ENCODE measurements around the gene WNT8B. TPM values are rescaled to one million over a fixed set of nuclear protein-coding genes. Genes with fewer than 3 reads are reported as not detected.

The WNT8B gene
- polyA plus RNA-seq, 2 donors, result not detected

GRCh38 chr10:100509241-100509840, 46.5 kb downstream of the WNT8B start:
- peaks cover 0 to 5% of the 10 kb centered on the region in 2 donors for H3K4me1 ChIP-seq (ENCODE audit: control insufficient read depth in 2 of 2, insufficient read depth in 2 of 2, low read length in 1 of 2)
- H3K9me3 ChIP-seq (ENCODE audit: control insufficient read depth in 2 of 2, insufficient read depth in 1 of 2, low read depth in 1 of 2, low read length in 1 of 2), result no peaks in the 10 kb centered on the region
- 67 to 76% methylated on average over 8 of the region's 8 CpGs for WGBS, 2 donors
- H3K4me3 ChIP-seq (ENCODE audit: low read depth in 1 of 2, low read length in 2 of 2), result no peak overlapping the region
- H3K27me3 ChIP-seq (ENCODE audit: control insufficient read depth in 1 of 2, insufficient read depth in 2 of 2, low read length in 2 of 2), result no peaks in the 10 kb centered on the region
- H3K36me3 ChIP-seq (ENCODE audit: control insufficient read depth in 2 of 2, insufficient read depth in 2 of 2, low read length in 1 of 2), result peaks cover 0 to 20% of the 10 kb centered on the region in 2 donors
- no peak overlapping the region for H3K27ac ChIP-seq (ENCODE audit: low read depth in 2 of 2, low read length in 1 of 2)

DNA sequence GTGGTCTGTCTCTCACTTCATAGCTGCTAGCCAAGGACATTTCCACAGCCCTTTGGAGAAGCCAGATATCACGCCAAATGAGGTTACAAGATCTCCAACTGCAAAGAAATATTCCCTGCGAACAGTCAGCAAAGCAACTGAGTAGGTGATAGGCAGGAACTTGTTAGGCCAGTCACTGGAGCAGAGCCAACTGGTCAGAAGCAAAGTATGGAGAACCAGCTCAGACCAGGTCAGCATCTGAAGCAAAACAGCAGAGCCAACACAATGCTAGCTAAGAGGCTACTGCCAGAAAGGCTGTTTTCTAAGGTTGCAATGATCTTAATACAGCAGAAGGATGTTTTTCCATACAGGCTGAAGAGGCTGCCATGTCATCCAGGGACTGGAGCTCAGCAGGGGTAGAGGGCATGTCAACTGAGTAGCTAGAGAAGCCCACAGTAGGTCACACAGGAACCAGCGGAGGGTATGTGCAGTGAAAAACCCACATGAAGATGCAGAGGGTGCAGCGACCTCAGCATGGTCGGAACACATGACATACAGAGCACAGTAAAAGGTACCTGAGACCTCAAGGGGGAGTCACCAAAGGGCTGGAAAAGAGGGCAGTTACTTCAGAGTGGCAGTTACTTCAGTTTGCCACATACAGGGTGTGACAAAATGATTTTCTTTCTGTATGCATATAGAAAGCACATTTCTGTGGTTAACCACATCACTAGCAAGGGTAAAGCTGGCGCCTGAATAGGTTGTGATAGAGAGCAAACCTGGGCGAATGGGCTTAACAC, 47.9 kb downstream of the WNT8B start:
- 80 to 81% methylated on average over 7 of the region's 7 CpGs for WGBS, 2 donors
- H3K27ac ChIP-seq (ENCODE audit: low read depth in 2 of 2, low read length in 1 of 2), result no peak overlapping the region
- H3K9me3 ChIP-seq (ENCODE audit: control insufficient read depth in 2 of 2, insufficient read depth in 1 of 2, low read depth in 1 of 2, low read length in 1 of 2), result no peaks in the 10 kb centered on the region
- no peaks in the 10 kb centered on the region for H3K27me3 ChIP-seq (ENCODE audit: control insufficient read depth in 1 of 2, insufficient read depth in 2 of 2, low read length in 2 of 2)
- H3K36me3 ChIP-seq (ENCODE audit: control insufficient read depth in 2 of 2, insufficient read depth in 2 of 2, low read length in 1 of 2), result peaks cover 2 to 15% of the 10 kb centered on the region in 2 donors
- H3K4me1 ChIP-seq (ENCODE audit: control insufficient read depth in 2 of 2, insufficient read depth in 2 of 2, low read length in 1 of 2), result peaks cover 0 to 5% of the 10 kb centered on the region in 2 donors
- no peak overlapping the region for H3K4me3 ChIP-seq (ENCODE audit: low read depth in 1 of 2, low read length in 2 of 2)

DNA sequence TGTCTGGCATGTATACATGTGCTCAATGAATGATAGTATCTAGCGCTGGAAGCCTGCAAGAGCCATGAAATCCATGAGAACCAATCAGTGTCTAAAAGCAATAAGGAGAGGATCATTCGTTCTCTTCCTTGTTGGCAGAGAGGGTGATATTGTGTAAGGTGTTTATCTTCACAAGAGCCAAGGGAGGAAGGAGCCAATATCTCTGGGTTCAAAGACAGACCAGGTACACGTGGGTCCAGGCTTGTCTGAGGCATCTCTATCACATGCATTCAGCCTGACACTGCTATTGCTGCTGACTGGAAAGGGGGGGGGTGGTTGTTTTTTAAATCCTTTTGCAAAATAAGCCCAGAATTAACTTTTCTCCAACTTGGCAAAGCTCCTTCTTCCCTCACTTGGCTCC, 52.8 kb downstream of the WNT8B start:
- Histone ChIP-seq H3K9me3 (ENCODE audit: control insufficient read depth in 2 of 2, insufficient read depth in 1 of 2, low read depth in 1 of 2, low read length in 1 of 2) (no peaks in the 10 kb centered on the region), H3K27ac (ENCODE audit: low read depth in 2 of 2, low read length in 1 of 2) (no peak overlapping the region), H3K4me1 (ENCODE audit: control insufficient read depth in 2 of 2, insufficient read depth in 2 of 2, low read length in 1 of 2) (peaks cover 0 to 5% of the 10 kb centered on the region in 2 donors), H3K4me3 (ENCODE audit: low read depth in 1 of 2, low read length in 2 of 2) (no peak overlapping the region), H3K27me3 (ENCODE audit: control insufficient read depth in 1 of 2, insufficient read depth in 2 of 2, low read length in 2 of 2) (no peaks in the 10 kb centered on the region), H3K36me3 (ENCODE audit: control insufficient read depth in 2 of 2, insufficient read depth in 2 of 2, low read length in 1 of 2) (peaks cover 3 to 4% of the 10 kb centered on the region in 2 donors)
- 60 to 63% methylated on average over 3 of the region's 3 CpGs for WGBS, 2 donors

DNA sequence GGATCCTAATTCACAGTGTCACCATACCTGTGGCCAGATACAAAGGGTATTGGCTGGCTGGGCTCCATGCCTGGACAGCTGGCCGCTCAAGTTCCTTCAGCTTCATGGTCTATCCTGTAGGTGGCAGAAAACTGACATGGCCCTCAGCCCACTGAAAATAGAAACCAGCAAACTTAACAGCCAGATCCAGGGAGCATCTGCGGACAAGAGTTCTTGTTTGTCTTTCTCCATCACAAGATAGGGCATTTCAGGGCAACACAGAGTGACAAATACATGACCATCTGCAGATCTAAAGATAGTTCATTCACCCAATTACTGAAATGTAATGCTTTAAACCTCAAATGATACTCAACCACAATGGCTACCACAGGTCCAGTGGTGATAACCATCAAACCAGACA, 54.0 kb downstream of the WNT8B start:
- H3K9me3 ChIP-seq (ENCODE audit: control insufficient read depth in 2 of 2, insufficient read depth in 1 of 2, low read depth in 1 of 2, low read length in 1 of 2), result no peaks in the 10 kb centered on the region
- H3K4me3 ChIP-seq (ENCODE audit: low read depth in 1 of 2, low read length in 2 of 2), result no peak overlapping the region
- no peak overlapping the region for H3K27ac ChIP-seq (ENCODE audit: low read depth in 2 of 2, low read length in 1 of 2)
- H3K27me3 ChIP-seq (ENCODE audit: control insufficient read depth in 1 of 2, insufficient read depth in 2 of 2, low read length in 2 of 2), result no peaks in the 10 kb centered on the region
- peaks cover 0 to 3% of the 10 kb centered on the region in 2 donors for H3K4me1 ChIP-seq (ENCODE audit: control insufficient read depth in 2 of 2, insufficient read depth in 2 of 2, low read length in 1 of 2)
- H3K36me3 ChIP-seq (ENCODE audit: control insufficient read depth in 2 of 2, insufficient read depth in 2 of 2, low read length in 1 of 2), result peaks cover 3 to 4% of the 10 kb centered on the region in 2 donors
- WGBS, 2 donors, result 87 to 93% methylated on average over 2 of the region's 2 CpGs

- Histone ChIP-seq H3K4me3 (ENCODE audit: low read depth in 1 of 2, low read length in 2 of 2) (peak overlapping the region; percentile 28 to 31), H3K27me3 (ENCODE audit: control insufficient read depth in 1 of 2, insufficient read depth in 2 of 2, low read length in 2 of 2) (no peaks in the 10 kb centered on the region), H3K4me1 (ENCODE audit: control insufficient read depth in 2 of 2, insufficient read depth in 2 of 2, low read length in 1 of 2) (peaks cover 0 to 3% of the 10 kb centered on the region in 2 donors), H3K36me3 (ENCODE audit: control insufficient read depth in 2 of 2, insufficient read depth in 2 of 2, low read length in 1 of 2) (peaks cover 4 to 7% of the 10 kb centered on the region in 2 donors), H3K9me3 (ENCODE audit: control insufficient read depth in 2 of 2, insufficient read depth in 1 of 2, low read depth in 1 of 2, low read length in 1 of 2) (no peaks in the 10 kb centered on the region), H3K27ac (ENCODE audit: low read depth in 2 of 2, low read length in 1 of 2) (no peak overlapping the region)
- WGBS, 2 donors, result 17 to 22% methylated on average over 7 of the region's 7 CpGs
Observed at GRCh38 chr10:100518761-100519241, 56.0 kb downstream of the WNT8B start.

- H3K27ac ChIP-seq (ENCODE audit: low read depth in 2 of 2, low read length in 1 of 2), result no peak within 1 kb of the TSS
- 17 to 19% methylated on average over 69 to 72 of the region's 72 CpGs for WGBS, 2 donors
- peaks cover 6 to 14% of the 10 kb centered on the region in 2 donors for H3K36me3 ChIP-seq (ENCODE audit: control insufficient read depth in 2 of 2, insufficient read depth in 2 of 2, low read length in 1 of 2)
- peaks cover 0 to 3% of the 10 kb centered on the region in 2 donors for H3K4me1 ChIP-seq (ENCODE audit: control insufficient read depth in 2 of 2, insufficient read depth in 2 of 2, low read length in 1 of 2)
- peak within 1 kb of the TSS; percentile 28 to 31 for H3K4me3 ChIP-seq (ENCODE audit: low read depth in 1 of 2, low read length in 2 of 2)
- no peaks in the 10 kb centered on the region for H3K27me3 ChIP-seq (ENCODE audit: control insufficient read depth in 1 of 2, insufficient read depth in 2 of 2, low read length in 2 of 2)
- H3K9me3 ChIP-seq (ENCODE audit: control insufficient read depth in 2 of 2, insufficient read depth in 1 of 2, low read depth in 1 of 2, low read length in 1 of 2), result no peaks in the 10 kb centered on the region
Observed at GRCh38 chr10:100519311-100520051, 56.7 kb downstream of the WNT8B start, which contains the start of gene SEC31B. Gene SEC31B, minus strand, starts transcription at chr10:100519861. Its CDS starts 2,909 bp downstream, at chr10:100516952.

DNA sequence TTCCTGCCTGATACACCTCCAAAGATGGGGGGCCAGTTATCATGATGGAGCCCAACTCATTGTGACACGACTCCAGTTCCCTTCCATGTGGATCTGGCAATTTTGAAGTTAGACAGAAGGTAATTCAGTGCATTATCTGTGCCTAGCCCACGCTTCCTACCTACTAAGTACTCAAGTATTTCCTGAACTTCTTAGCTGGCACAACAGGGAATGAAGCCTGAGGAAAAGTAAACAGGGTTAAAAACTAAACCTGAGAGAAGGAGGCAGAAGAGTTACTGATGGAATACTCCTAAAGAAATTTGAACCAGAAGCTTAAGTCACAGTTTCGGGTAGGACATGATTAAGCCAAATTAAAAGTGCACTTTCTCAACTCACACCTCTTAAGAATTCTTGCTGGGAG, 58.0 kb downstream of the WNT8B start:
- Histone ChIP-seq H3K4me3 (ENCODE audit: low read depth in 1 of 2, low read length in 2 of 2) (no peak overlapping the region), H3K27me3 (ENCODE audit: control insufficient read depth in 1 of 2, insufficient read depth in 2 of 2, low read length in 2 of 2) (no peaks in the 10 kb centered on the region), H3K36me3 (ENCODE audit: control insufficient read depth in 2 of 2, insufficient read depth in 2 of 2, low read length in 1 of 2) (peaks cover 7 to 13% of the 10 kb centered on the region in 2 donors), H3K9me3 (ENCODE audit: control insufficient read depth in 2 of 2, insufficient read depth in 1 of 2, low read depth in 1 of 2, low read length in 1 of 2) (no peaks in the 10 kb centered on the region), H3K4me1 (ENCODE audit: control insufficient read depth in 2 of 2, insufficient read depth in 2 of 2, low read length in 1 of 2) (peaks cover 0 to 3% of the 10 kb centered on the region in 2 donors), H3K27ac (ENCODE audit: low read depth in 2 of 2, low read length in 1 of 2) (no peak overlapping the region)
- 79 to 88% methylated on average over 3 of the region's 3 CpGs for WGBS, 2 donors

DNA sequence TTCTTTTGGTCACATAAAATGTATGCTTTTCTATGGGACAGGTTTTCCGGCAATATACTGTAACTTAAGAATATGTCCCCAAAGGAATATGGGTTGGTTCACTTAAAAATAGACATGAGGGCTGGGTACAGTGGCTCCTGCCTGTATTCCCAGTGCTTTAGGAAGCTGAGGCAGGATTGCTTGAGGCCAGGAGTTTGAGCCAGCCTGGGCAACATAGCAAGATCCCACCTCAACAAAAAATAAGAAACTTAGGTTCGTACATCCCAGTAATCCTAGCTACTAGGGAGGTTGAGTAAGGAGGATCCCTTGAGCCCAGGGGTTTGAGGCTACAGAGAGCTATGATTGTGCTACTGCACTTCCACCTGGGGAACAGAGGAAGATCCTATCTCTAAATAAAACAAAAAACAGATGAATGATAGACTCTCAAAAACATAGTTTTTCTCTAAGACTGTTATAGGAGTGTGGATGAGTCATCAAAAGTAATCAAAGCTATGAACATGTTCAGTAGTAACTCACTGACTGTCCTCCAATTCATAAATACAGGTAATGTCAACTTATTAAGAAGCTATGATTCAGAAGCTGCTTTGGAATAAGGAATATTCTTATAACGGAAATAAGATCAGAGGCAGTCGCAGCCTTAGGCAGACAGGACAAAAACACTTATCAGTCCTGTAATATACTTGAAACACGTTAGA, 59.4 kb downstream of the WNT8B start:
- Histone ChIP-seq H3K27me3 (ENCODE audit: control insufficient read depth in 1 of 2, insufficient read depth in 2 of 2, low read length in 2 of 2) (no peaks in the 10 kb centered on the region), H3K4me1 (ENCODE audit: control insufficient read depth in 2 of 2, insufficient read depth in 2 of 2, low read length in 1 of 2) (peaks cover 0 to 3% of the 10 kb centered on the region in 2 donors), H3K9me3 (ENCODE audit: control insufficient read depth in 2 of 2, insufficient read depth in 1 of 2, low read depth in 1 of 2, low read length in 1 of 2) (no peaks in the 10 kb centered on the region), H3K36me3 (ENCODE audit: control insufficient read depth in 2 of 2, insufficient read depth in 2 of 2, low read length in 1 of 2) (peaks cover 9 to 23% of the 10 kb centered on the region in 2 donors), H3K4me3 (ENCODE audit: low read depth in 1 of 2, low read length in 2 of 2) (no peak overlapping the region), H3K27ac (ENCODE audit: low read depth in 2 of 2, low read length in 1 of 2) (no peak overlapping the region)
- 73 to 75% methylated on average over 5 of the region's 5 CpGs for WGBS, 2 donors

- Histone ChIP-seq H3K9me3 (ENCODE audit: control insufficient read depth in 2 of 2, insufficient read depth in 1 of 2, low read depth in 1 of 2, low read length in 1 of 2) (no peaks in the 10 kb centered on the region), H3K4me1 (ENCODE audit: control insufficient read depth in 2 of 2, insufficient read depth in 2 of 2, low read length in 1 of 2) (peaks cover 0 to 3% of the 10 kb centered on the region in 2 donors), H3K27me3 (ENCODE audit: control insufficient read depth in 1 of 2, insufficient read depth in 2 of 2, low read length in 2 of 2) (no peaks in the 10 kb centered on the region), H3K36me3 (ENCODE audit: control insufficient read depth in 2 of 2, insufficient read depth in 2 of 2, low read length in 1 of 2) (peaks cover 9 to 23% of the 10 kb centered on the region in 2 donors), H3K27ac (ENCODE audit: low read depth in 2 of 2, low read length in 1 of 2) (no peak overlapping the region), H3K4me3 (ENCODE audit: low read depth in 1 of 2, low read length in 2 of 2) (no peak overlapping the region)
- 94 to 96% methylated on average over 9 of the region's 9 CpGs for WGBS, 2 donors
Observed at GRCh38 chr10:100522945-100523344, 60.1 kb downstream of the WNT8B start.
